GM18909 (cell line): ENCODE measurements around the gene CST4.
"Not testable (repeated sequence)": the region's sequence is repeated elsewhere in the genome, so short reads cannot be mapped to it uniquely, and the experiment has no call there.

ENCODE experiments used
- ATAC-seq: cut with Tn5 transposase; IDR thresholded peaks from one replicate; pipeline ENCODE4 v1.9.1; 2021; ENCODE audit warnings: mild to moderate bottlenecking; ENCODE audit not compliant: unreplicated experiment, poor library complexity

The CST4 gene

DNA sequence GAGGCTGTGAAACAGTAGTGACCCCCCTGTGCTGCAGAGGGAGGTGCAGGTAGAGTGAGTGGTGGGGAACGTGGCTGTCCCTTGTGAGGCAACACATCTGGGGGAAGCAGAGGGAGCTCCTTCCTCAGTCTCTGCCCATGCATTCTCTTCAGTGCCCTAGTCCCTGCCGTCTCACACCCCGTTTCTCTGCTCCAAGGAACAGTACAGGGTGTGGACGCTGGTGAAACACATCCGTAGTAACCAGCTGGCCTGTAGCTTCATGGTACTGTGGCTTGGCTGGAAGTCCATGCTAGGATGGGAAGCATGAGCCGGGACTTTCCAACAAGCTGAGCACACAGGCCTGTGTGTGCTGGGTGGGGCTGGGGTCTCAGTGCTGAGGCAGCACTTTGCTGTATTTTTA, 25.7 kb downstream of the CST4 start:
- no peak for ATAC-seq

DNA sequence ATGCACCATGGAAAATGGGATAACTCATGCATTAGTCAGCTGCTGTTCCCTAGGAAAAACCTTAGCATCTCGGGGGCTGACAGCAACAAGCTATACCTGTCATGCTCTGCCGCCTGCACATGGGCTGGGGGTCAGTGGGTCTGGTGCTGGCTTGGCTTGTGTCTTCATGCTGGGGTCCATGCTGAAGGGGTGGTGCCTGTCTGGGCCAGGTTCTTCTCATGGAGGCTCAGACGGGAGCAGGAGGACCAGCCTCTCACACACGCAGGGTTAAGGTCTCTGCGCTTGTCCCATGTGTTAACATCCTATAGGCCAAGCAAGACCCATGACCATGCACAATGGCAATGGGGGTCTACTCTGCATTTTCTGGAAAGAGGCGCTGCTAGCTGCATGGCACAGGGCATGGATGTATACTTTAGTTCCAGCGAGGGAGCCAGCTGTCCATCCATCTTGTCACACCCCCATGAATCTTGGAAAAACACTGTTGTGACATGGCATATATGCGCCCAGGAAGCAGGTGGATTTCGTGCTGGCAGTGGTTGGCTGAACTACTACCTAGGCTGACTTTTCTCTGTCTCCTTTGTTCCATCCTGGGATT, 26.5 kb downstream of the CST4 start:
- ATAC-seq = no peak

GRCh38 chr20:23661002-23661429, 27.8 kb downstream of the CST4 start:
- ATAC-seq = no peak

DNA sequence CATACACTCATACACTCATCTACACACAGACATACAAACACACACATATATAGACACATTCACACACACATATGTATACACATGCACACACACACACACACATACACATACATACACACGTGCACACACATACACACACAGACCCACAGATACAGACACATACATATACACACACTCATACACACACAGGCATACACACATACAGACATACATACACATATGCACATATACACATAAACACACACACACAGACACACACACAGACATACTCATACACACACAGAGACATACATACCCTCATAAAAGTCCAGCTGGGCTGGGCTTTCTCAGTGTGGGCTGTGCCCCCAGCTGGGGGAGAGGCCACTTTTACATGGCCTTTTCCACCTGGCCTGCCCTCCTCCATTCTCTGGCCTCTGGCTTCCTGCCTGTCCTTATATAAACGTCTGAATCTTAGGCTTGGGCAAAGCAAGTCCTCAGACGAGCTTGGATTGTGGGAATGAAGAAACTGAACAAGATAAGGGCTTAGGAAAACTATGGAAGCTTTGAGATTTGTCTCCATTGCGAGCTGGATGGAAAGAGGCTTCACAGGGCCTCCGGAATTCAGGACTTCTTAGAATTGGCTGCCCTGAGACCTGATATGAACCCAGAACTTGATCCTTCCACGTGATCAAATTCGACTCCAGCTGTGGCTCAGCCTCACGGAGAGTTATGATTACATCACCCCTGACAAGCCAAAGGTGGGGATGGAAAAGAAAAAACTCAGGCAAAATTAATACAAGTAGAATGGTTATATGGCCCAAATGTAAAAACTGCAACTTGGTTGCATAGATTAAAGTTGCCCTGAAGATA, 28.6 kb downstream of the CST4 start:
- ATAC-seq = no peak

DNA sequence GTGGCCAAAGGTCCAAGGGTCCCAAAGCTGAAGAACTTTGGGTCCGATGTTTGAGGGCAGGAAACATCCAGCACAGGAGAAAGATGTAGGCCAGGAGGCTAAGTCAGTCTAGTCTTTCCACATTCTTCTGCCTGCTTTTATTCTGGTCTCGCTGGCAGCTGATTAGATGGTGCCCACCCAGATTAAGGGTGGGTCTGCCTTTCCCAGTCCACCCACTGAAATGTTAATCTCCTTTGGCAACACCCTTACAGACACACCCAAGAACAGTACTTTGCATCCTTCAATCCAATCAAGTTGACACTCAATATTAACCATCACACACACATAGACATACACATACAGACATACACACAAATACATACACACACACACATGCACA, 29.2 kb downstream of the CST4 start:
- ATAC-seq = not testable (repeated sequence)

- ATAC-seq = no peak
Observed at GRCh38 chr20:23658989-23659609, 29.7 kb downstream of the CST4 start.

GRCh38 chr20:23658336-23658735, 30.5 kb downstream of the CST4 start:
- no peak for ATAC-seq

DNA sequence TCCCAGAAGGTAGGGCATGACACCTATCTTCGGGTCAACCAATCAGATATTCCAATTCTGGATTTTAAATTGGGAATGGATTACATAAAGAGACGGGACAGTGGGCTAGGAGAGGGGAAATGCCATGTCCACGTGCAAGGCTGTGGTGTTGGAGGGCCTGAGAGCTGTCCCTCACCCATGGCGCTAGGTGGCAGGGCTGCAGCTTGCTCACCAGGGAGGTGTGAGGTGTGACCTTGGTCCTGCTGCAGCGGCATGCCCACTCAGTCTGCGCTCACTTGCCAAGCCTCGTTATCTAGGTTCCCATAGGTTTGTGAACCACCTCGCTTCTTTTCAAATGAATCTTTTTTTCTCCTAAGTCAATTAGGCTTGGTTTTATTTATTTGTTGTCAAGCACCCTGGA, 31.6 kb downstream of the CST4 start:
- ATAC-seq = no peak

DNA sequence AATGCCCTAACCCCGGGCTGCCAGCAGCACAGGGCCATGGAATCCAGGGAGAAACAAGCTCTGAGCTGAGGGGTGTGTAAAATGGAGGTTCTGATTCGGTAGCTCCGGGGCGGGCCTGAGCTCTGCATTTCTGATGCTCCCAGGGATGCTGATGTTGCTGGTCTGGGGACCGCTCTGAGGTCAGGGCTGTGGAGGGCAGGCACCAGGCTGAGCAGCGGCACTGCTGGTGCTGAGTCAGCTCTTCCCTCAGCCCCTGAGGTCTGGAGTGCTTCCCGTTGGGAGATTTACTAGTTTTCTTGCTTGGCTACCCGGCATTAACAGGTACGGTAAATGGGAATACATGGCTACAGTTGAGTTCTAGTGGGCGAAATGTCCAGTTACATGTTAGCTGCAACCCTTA, 32.5 kb downstream of the CST4 start:
- ATAC-seq = no peak

- ATAC-seq = no peak
Observed at GRCh38 chr20:23655491-23656211, 33.2 kb downstream of the CST4 start.

DNA sequence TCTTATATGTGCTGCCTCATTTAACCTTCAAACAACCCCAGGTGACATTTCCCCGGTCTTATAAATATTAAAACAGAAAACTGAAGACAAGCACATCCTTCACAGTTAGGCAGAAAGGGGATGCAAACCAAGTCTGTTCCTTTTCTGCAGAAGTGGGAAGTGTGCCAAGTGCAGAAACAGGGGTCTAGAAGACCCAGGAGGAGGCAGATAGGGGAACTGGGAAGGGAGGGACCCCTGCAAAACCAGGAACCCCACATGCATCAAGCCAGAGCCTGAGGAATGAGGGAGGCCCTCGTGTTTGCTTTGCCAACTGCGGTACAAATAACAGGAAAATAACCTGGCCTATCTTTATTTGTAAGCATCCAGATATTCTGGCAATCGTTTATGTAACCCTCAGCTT, 34.1 kb downstream of the CST4 start:
- no peak for ATAC-seq

DNA sequence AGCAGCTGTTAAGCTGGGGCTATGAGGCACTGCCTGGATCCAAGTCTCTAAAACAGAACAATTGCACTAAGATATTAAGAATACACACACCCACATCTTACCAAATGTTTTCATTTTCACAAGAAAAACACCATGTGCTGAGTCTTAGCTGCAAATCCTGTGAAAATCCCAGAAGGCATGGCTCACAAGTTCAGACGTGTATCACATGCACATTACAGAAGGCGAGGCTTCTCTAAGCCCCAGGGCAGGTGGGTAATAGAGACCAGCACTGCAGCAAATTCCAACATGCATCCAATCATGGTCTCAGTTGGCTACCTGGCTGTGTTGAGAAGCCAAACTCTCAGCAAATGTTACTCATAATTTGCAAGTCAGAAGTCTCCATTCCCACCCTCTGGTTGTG, 34.8 kb downstream of the CST4 start:
- no peak for ATAC-seq

GRCh38 chr20:23653400-23653938, 35.4 kb downstream of the CST4 start:
- no peak for ATAC-seq

DNA sequence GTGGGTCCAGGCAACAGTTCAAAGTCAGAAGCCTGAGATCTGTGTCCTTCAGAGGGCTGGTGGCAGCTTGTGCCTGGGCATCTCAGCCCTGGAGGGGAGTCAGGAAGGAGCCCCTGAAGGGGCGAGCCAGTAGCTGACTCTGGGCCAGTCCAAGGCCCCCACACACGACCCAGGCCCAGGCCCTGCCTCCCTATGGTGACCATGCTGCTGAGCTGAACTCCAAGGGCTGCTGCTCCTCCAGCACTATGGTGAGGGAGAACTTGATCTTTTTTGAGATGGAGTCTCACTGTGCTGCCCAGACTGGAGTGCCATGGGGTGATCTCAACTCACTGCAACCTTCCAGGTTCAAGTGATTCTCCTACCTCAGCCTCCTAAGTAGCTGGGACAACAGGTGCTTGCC, 35.9 kb downstream of the CST4 start:
- no peak for ATAC-seq

DNA sequence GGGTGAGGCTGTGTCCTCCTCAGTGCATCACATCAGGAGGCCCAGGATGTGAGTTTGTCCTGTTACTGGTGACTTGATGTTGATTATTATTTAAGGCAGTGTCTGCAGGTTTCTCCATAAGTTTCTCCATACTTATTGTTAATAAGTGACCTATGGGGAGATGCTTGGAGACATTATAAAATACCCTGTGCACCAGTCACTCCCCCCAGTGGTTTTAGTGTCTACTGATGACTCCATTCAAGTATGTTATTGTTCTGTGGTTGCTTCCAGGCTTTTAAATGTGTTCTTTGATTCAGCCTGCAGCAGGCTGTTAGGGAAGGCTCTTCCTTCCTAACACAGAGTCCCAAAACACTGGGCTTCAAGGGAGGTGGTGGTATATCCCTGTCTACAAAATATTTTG, 36.5 kb downstream of the CST4 start:
- ATAC-seq = no peak

DNA sequence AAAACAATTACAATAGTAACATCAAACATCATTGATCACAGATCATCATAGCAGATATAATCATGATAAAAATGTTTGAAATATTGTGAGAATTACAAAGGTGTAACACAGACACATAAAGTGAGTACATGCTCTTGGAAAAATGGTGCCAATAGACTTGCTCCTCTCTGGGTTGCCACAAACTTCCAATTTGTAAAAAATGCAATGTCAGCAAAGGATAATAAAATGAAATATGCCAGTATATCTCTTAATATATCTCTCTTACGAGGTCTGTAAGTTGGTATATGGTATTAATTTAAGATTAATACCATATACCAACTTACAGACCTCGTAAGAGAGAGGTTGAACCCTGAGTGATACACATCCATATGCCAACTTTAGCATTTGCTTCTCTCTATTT, 37.7 kb downstream of the CST4 start:
- ATAC-seq = no peak

GRCh38 chr20:23649830-23650417, 38.9 kb downstream of the CST4 start:
- no peak for ATAC-seq

- ATAC-seq = no peak
Observed at GRCh38 chr20:23649242-23649641, 39.6 kb downstream of the CST4 start.

- no peak for ATAC-seq
Observed at GRCh38 chr20:23647346-23647745, 41.5 kb downstream of the CST4 start.

- no peak for ATAC-seq
Observed at GRCh38 chr20:23646106-23646873, 42.5 kb downstream of the CST4 start.
